ENCODE results near the gene STMND1. TPM values are rescaled to one million over a fixed set of nuclear protein-coding genes. Genes with fewer than 3 reads are reported as not detected.

STMND1 gene
- total and polyA plus RNA-seq, 2 donors (not counting 1 experiment from before 2014, with no cell fraction given): 0.06 TPM; not detected in 1

GRCh38 chr6:17178754-17179529 is 77.1 kb downstream of the STMND1 start:
- Histone ChIP-seq H3K9me3 (ENCODE audit: control insufficient read depth, insufficient read depth, low read depth, low read length) (no peaks in the 10 kb centered on the region), H3K4me2 (ENCODE audit: extremely low read depth, insufficient read depth, low read length) (peak overlapping the region; percentile 5), H3K79me2 (ENCODE audit: control insufficient read depth, insufficient read depth, low read length) (no peaks in the 10 kb centered on the region), H4K20me1 (ENCODE audit: control insufficient read depth, extremely low read depth, insufficient read depth, low read length) (no peaks in the 10 kb centered on the region), H3K4me1 (ENCODE audit: control insufficient read depth, extremely low read depth, insufficient read depth, low read length) (peaks cover 4% of the 10 kb centered on the region), H3K27me3 (ENCODE audit: control insufficient read depth, insufficient read depth, low read length) (no peaks in the 10 kb centered on the region), H3K4me3 (replicated peaks in 1 of 4; ENCODE audit: control extremely low read depth in 1 of 4, insufficient read depth in 1 of 4, low read depth in 3 of 4, low read length in 4 of 4) (no peak overlapping the region), H3K9ac (ENCODE audit: insufficient read depth, low read length) (no peak overlapping the region), H2AFZ (ENCODE audit: low read length) (peak overlapping the region; percentile 33), H3K27ac (ENCODE audit: insufficient read depth, low read length) (no peak overlapping the region), H3K36me3 (ENCODE audit: control insufficient read depth, insufficient read depth, low read length) (no peaks in the 10 kb centered on the region)
- DNase-seq (ENCODE audit: low read depth in 2 of 2): peak; percentile 59 to 67
- no peak for TF ChIP-seq CTCF (conservative IDR thresholded peaks at IDR 0.05 in 1 of 2, IDR thresholded peaks at IDR 0.05 in 1 of 2; ENCODE audit: low read depth in 1 of 2, low read length in 2 of 2)
- TF ChIP-seq EZH2 (IDR thresholded peaks at IDR 0.05; ENCODE audit: low read length, missing control alignments): no peak

- Histone ChIP-seq H3K4me2 (ENCODE audit: extremely low read depth, insufficient read depth, low read length) (peak overlapping the region; percentile 5), H3K4me1 (ENCODE audit: control insufficient read depth, extremely low read depth, insufficient read depth, low read length) (peaks cover 4% of the 10 kb centered on the region), H3K79me2 (ENCODE audit: control insufficient read depth, insufficient read depth, low read length) (no peaks in the 10 kb centered on the region), H2AFZ (ENCODE audit: low read length) (peak overlapping the region; percentile 33), H3K27ac (ENCODE audit: insufficient read depth, low read length) (no peak overlapping the region), H3K9me3 (ENCODE audit: control insufficient read depth, insufficient read depth, low read depth, low read length) (no peaks in the 10 kb centered on the region), H3K4me3 (replicated peaks in 1 of 4; ENCODE audit: control extremely low read depth in 1 of 4, insufficient read depth in 1 of 4, low read depth in 3 of 4, low read length in 4 of 4) (no peak overlapping the region), H4K20me1 (ENCODE audit: control insufficient read depth, extremely low read depth, insufficient read depth, low read length) (no peaks in the 10 kb centered on the region), H3K9ac (ENCODE audit: insufficient read depth, low read length) (no peak overlapping the region), H3K36me3 (ENCODE audit: control insufficient read depth, insufficient read depth, low read length) (no peaks in the 10 kb centered on the region), H3K27me3 (ENCODE audit: control insufficient read depth, insufficient read depth, low read length) (no peaks in the 10 kb centered on the region)
- TF ChIP-seq CTCF (conservative IDR thresholded peaks at IDR 0.05 in 1 of 2, IDR thresholded peaks at IDR 0.05 in 1 of 2; ENCODE audit: low read depth in 1 of 2, low read length in 2 of 2) (no peak), EZH2 (IDR thresholded peaks at IDR 0.05; ENCODE audit: low read length, missing control alignments) (no peak)
- DNase-seq (ENCODE audit: low read depth in 2 of 2): peak; percentile 12 to 35
Observed at GRCh38 chr6:17179530-17180073, 77.8 kb downstream of the STMND1 start.

Other genes starting within 250 kb of the STMND1 start
- 1.0 and 2.5 TPM in 2 replicates for gene RBM24, start 179.3 kb downstream of the STMND1 start, total RNA-seq
- gene RBM24, start 179.3 kb downstream of the STMND1 start, polyA plus RNA-seq: 1.8 and 2.5 TPM in 2 replicates

All from fibroblast of lung (primary cell).